GM12891 (cell line): ENCODE measurements around the gene SND1.
A peak's percentile ranks its signal among the peaks of the same experiment; 100 is the strongest.

Experiments used
- DNase-seq: peaks from one replicate; pipeline ENCODE4 v3.0.0; 2011; ENCODE audit warnings: low spot score; ENCODE audit not compliant: insufficient read length
- FAIRE-seq: peaks from 2 replicates; lab custom pipeline; 2011; peaks lifted over from hg19 to GRCh38; lab: Jason Lieb, UNC
- PAX5 ChIP-seq: IDR thresholded peaks from 2 replicates; pipeline ENCODE4 v1.6.1; 2011; ENCODE audit warnings: low read length, moderate library complexity, mild to moderate bottlenecking; ENCODE audit not compliant: insufficient read depth, severe bottlenecking
- POLR2A ChIP-seq: IDR thresholded peaks from 2 replicates; pipeline ENCODE4 v1.6.1; 2011; ENCODE audit warnings: low read depth, low read length, control low read depth
- POLR2AphosphoS5 ChIP-seq: IDR thresholded peaks from 2 replicates; pipeline ENCODE4 v1.6.1; 2011; ENCODE audit warnings: low read depth, low read length, control low read depth
- POU2F2 ChIP-seq: IDR thresholded peaks from 2 replicates; pipeline ENCODE4 v1.6.1; 2011; ENCODE audit warnings: low read depth, mild to moderate bottlenecking, control low read depth, low read length, moderate library complexity
- SPI1 ChIP-seq: IDR thresholded peaks from 2 replicates; pipeline ENCODE4 v1.6.1; 2011; ENCODE audit warnings: low read depth, low read length, control low read depth
- TAF1 ChIP-seq: IDR thresholded peaks from 2 replicates; pipeline ENCODE4 v1.6.1; 2011; ENCODE audit warnings: low read depth, low read length, control low read depth

The SND1 gene

GRCh38 chr7:127871226-127871625 is 219.2 kb downstream of the SND1 start:
- FAIRE-seq, result peak; percentile 40
- no peak for DNase-seq
- TF ChIP-seq POLR2A, result no peak
- no peak for TF ChIP-seq TAF1
- TF ChIP-seq PAX5, result no peak
- TF ChIP-seq POLR2AphosphoS5, result no peak
- TF ChIP-seq SPI1, result no peak
- no peak for TF ChIP-seq POU2F2

- DNase-seq (no peak), FAIRE-seq (peak; percentile 28)
- TF ChIP-seq PAX5 (no peak), TAF1 (no peak), POLR2A (no peak), POLR2AphosphoS5 (no peak), SPI1 (peak; percentile 25; the same call in 1 of the 2 replicates)
These were observed 220.1 kb downstream of the SND1 start for GRCh38 chr7:127872122-127872521.

- no peak for FAIRE-seq
- no peak for TF ChIP-seq SPI1
- no peak for TF ChIP-seq POLR2A
- TF ChIP-seq POLR2AphosphoS5, result no peak
- TF ChIP-seq TAF1, result no peak
- TF ChIP-seq PAX5, result no peak
- no peak for TF ChIP-seq POU2F2
These were observed 221.2 kb downstream of the SND1 start for GRCh38 chr7:127873151-127873550.

GRCh38 chr7:127873715-127874636 is 222.0 kb downstream of the SND1 start:
- DNase-seq (no peak), FAIRE-seq (peak; percentile 13)
- TF ChIP-seq POLR2AphosphoS5 (no peak), PAX5 (no peak), POLR2A (no peak), SPI1 (no peak), POU2F2 (no peak), TAF1 (no peak)

More at GRCh38 chr7:127873151-127873550, 221.2 kb downstream of the SND1 start:
- no peak for DNase-seq

DNA sequence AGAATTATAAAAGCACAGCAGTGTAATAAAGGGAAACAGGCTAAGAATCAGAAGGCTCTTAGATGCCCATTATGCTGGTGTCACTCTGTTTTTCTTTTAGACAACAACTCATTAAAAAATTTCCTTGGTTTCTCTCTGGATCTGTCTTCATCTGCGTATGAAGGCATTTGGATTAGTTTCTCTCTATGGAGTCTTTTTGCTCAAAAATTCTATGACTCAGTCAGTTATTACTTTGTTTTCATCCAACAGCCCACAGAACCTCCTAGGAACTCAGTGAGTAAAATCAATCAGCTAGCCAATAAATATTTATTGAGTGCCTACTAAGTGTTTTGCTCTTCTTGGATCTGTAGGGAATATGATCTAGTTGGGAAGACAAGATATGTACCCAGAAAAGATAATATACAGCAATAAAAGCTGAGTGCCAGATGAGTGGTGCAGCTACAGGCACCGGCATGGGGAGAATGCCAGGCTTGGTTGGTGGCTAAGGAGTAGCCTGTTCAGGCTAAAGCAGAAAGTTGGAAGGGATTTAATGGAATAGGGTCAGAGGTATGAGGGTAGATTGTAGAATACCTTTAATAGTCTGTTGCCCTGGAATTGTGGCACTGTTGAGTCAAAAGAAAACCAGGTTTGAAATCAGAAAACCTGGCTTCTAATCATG is 223.1 kb downstream of the SND1 start:
- FAIRE-seq, result no peak

DNA sequence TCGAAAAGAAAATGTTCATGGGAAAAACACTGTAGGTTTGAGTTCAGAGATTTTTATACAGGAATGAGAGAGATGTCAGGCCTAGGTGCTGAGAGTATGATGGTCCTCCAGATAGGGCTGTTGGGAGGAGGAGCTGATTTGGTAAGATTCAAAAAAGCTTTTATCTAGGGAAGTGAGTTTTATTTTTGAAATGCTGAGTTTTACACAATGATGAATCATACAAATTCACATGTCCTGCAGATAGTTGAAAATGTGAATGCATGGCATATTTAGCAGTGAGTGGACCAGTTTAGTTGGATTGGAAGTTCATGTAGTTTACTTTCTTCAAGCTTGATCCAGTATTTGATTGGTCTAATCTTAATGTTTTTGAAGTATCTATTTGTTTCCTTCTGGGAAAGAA is 224.4 kb downstream of the SND1 start:
- DNase-seq, result no peak
- TF ChIP-seq PAX5, result no peak
- TF ChIP-seq POU2F2, result no peak
- TF ChIP-seq POLR2A, result no peak
- no peak for TF ChIP-seq SPI1
- no peak for TF ChIP-seq POLR2AphosphoS5
- no peak for TF ChIP-seq TAF1
- FAIRE-seq, result no peak

More for the DNA sequence above, 223.1 kb downstream of the SND1 start:
- no peak for DNase-seq
- TF ChIP-seq PAX5 (no peak), POLR2AphosphoS5 (no peak), SPI1 (no peak), TAF1 (no peak), POLR2A (no peak), POU2F2 (no peak)

GRCh38 chr7:127877951-127878350 is 226.0 kb downstream of the SND1 start:
- no peak for DNase-seq
- TF ChIP-seq TAF1, result no peak
- no peak for TF ChIP-seq POU2F2
- no peak for TF ChIP-seq PAX5
- no peak for TF ChIP-seq POLR2AphosphoS5
- TF ChIP-seq SPI1, result no peak
- no peak for FAIRE-seq

GRCh38 chr7:127878791-127879190 is 226.8 kb downstream of the SND1 start:
- TF ChIP-seq POU2F2 (no peak), SPI1 (no peak), PAX5 (no peak), POLR2AphosphoS5 (no peak), TAF1 (no peak), POLR2A (no peak)
- FAIRE-seq (no peak), DNase-seq (no peak)

- TF ChIP-seq PAX5, result no peak
- TF ChIP-seq POLR2AphosphoS5, result no peak
- TF ChIP-seq POLR2A, result no peak
- TF ChIP-seq POU2F2, result no peak
- TF ChIP-seq SPI1, result no peak
- no peak for TF ChIP-seq TAF1
- FAIRE-seq, result no peak
- DNase-seq, result no peak
These were observed 227.4 kb downstream of the SND1 start for GRCh38 chr7:127879436-127879835.
